Measurements from ENCODE around the gene BRI3.

The BRI3 gene

GRCh38 chr7:98303176-98303865, 21.8 kb downstream of the BRI3 start:
- no peak for DNase-seq (ENCODE audit: low read depth in 1 of 2, low spot score in 1 of 2)
- Histone ChIP-seq H3K4me3 (replicated peaks; ENCODE audit: insufficient read depth, low read length) (no peak overlapping the region), H3K27me3 (ENCODE audit: insufficient read depth, poor library complexity, severe bottlenecking) (no peaks in the 10 kb centered on the region), H3K27ac (replicated peaks) (no peak overlapping the region)
- TF ChIP-seq CTCF (IDR thresholded peaks at IDR 0.05; ENCODE audit: insufficient read depth, low read length) (no peak), SPI1 (IDR thresholded peaks at IDR 0.05; ENCODE audit: borderline replicate concordance, low read depth) (no peak), GABPA (IDR thresholded peaks at IDR 0.05; ENCODE audit: low read depth) (no peak), REST (IDR thresholded peaks at IDR 0.05; ENCODE audit: insufficient replicate concordance, low read depth) (no peak), POLR2AphosphoS5 (IDR thresholded peaks at IDR 0.05; ENCODE audit: low read depth) (no peak)

GRCh38 chr7:98303906-98304305, 22.4 kb downstream of the BRI3 start:
- Histone ChIP-seq H3K27me3 (ENCODE audit: insufficient read depth, poor library complexity, severe bottlenecking) (no peaks in the 10 kb centered on the region), H3K4me3 (replicated peaks; ENCODE audit: insufficient read depth, low read length) (no peak overlapping the region), H3K27ac (replicated peaks) (no peak overlapping the region)
- no peak for TF ChIP-seq REST (IDR thresholded peaks at IDR 0.05; ENCODE audit: insufficient replicate concordance, low read depth)
- TF ChIP-seq POLR2AphosphoS5 (IDR thresholded peaks at IDR 0.05; ENCODE audit: low read depth) = no peak
- TF ChIP-seq CTCF (IDR thresholded peaks at IDR 0.05; ENCODE audit: insufficient read depth, low read length) = no peak
- no peak for TF ChIP-seq GABPA (IDR thresholded peaks at IDR 0.05; ENCODE audit: low read depth)
- TF ChIP-seq SPI1 (IDR thresholded peaks at IDR 0.05; ENCODE audit: borderline replicate concordance, low read depth) = no peak
- DNase-seq (ENCODE audit: low read depth in 1 of 2, low spot score in 1 of 2) = no peak

- TF ChIP-seq POLR2AphosphoS5 (IDR thresholded peaks at IDR 0.05; ENCODE audit: low read depth) = no peak
- TF ChIP-seq GABPA (IDR thresholded peaks at IDR 0.05; ENCODE audit: low read depth) = no peak
- no peak for TF ChIP-seq REST (IDR thresholded peaks at IDR 0.05; ENCODE audit: insufficient replicate concordance, low read depth)
- no peak for TF ChIP-seq CTCF (IDR thresholded peaks at IDR 0.05; ENCODE audit: insufficient read depth, low read length)
- no peak for TF ChIP-seq SPI1 (IDR thresholded peaks at IDR 0.05; ENCODE audit: borderline replicate concordance, low read depth)
- H3K27ac ChIP-seq (replicated peaks) = no peak overlapping the region
- H3K4me3 ChIP-seq (replicated peaks; ENCODE audit: insufficient read depth, low read length) = no peak overlapping the region
- no peak for DNase-seq (ENCODE audit: low read depth in 1 of 2, low spot score in 1 of 2)
- H3K27me3 ChIP-seq (ENCODE audit: insufficient read depth, poor library complexity, severe bottlenecking) = no peaks in the 10 kb centered on the region
Measured at GRCh38 chr7:98305951-98306535, 24.6 kb downstream of the BRI3 start.

Data from HL-60 (cell line).